ENCODE results near the gene EFCAB12.

Gene EFCAB12

DNA sequence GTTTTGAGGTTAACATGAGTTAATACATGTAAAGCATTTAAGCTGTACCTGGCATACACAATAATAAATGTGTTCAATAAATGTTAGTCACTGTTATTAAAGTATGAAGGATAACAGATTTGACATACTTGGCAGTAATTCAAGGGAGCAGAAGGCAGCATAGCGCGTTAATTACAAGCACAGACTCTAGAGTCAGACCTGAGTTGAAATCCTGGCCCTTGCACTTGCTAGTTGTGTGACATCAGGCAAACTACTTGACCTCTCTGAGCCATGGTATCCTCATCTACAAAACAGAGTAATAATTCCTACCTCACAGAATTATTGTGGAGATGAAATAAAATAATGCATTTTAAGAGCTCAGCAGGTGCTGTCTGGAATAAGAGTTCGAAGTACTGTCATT lies 17.0 kb upstream of the EFCAB12 start:
- DNase-seq (ENCODE audit: low spot score), result no peak

DNA sequence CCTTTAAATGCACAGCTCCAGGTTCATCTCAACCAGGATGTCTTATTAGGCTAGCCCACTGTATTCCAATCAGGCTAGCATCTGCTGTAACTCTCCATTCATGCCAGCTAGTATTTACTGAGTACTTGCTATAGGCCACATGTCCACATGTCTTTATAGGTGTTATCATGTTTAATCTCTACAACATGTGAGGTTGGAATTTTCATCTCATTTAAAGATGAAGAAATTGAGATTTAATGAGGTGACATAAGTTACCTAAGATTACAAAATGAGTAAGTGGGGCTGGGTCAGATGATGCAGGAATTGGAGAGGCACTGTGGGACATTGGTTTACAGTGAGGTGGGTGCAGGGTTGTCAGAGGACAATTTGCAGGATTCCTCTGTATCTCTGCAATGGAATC lies 14.5 kb upstream of the EFCAB12 start:
- DNase-seq (ENCODE audit: low spot score), result no peak

- no peak for DNase-seq (ENCODE audit: low spot score)
Observed at GRCh38 chr3:129442486-129442885, 14.1 kb upstream of the EFCAB12 start.

DNA sequence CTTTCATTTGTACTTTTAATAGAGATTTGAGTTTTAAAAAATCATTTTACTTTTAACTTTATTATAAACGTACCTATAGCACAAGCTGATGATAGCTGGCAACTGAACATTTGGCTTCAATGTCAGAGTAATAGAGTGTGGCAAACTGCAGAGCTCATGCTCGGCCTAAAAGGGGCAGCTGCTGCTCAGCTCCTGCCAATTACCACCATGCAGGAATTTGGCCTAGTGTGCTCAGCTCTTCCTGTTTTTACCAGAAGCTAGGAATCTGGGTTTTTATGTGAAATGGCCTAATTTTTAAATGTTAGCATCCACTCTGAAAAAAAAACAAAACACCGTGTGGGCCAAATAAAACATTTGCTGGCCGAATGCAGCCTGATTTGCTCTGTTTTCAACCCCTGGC lies 13.3 kb upstream of the EFCAB12 start:
- no peak for DNase-seq (ENCODE audit: low spot score)

DNA sequence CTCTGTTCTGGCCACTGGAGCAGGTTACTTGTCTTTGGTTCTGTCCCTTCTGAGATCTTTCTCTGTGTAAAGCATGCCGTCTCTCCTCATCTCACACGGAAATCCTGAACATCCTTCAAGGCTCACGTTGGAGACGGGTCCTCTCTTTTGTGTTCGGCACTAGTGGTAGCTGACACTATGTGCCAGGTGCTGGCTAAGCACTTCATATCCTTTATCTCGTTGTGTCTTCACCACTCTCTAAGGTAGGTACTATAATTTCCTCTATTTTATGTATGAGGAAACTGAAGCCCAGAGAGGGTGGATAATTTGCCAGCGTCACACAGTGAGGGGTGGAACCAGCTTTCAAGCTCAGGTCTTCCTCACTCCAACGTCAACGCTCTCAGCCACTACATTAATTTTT lies 12.8 kb upstream of the EFCAB12 start:
- no peak for DNase-seq (ENCODE audit: low spot score)

GRCh38 chr3:129440618-129441190 lies 12.3 kb upstream of the EFCAB12 start:
- no peak for DNase-seq (ENCODE audit: low spot score)

DNA sequence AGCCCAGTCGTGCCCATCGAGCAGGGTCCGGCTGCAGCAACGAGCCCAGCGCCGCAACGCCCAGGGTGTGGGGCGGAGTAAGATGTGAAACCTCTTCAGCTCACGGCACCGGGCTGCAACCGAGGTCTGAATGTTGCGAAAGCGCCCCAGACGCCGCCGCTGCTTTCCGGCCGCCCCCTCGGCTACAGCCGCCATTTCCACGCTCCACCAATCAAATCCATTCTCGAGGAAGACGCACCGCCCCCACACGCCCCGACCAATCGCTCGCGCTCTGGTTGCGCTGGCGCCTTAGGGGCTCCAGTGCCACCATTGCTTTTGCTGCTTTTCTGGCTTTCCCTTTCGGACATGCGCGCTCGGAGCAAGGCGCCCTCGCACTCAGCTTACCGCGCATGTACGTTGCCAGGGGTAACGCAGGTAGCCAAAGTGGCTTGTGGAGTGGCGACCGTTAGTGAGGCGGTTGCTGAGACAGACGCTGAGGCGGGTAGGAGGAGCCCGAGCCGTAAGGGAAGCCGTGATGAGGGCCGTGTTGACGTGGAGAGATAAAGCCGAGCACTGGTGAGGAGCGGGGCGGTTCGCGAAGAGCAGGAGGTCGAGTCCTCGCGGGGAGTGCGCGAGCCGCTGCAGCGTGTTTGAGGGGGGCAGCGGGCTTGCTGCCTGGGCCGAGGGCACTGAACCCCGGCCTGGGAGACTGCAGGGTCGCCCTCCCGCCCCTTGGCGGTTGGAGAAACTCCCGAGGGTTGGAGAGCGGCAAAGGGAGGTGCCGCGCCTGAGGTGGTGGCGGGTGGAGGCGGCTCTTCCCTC lies 11.6 kb upstream of the EFCAB12 start, which contains the start of the genes IFT122 and MBD4:
Gene IFT122 (plus strand): TSS at position 408 of the 801 bp plus-strand sequence. CDS start 107 bp downstream, at position 515.
Gene MBD4 (minus strand): TSS at position 132 of the 801 bp plus-strand sequence. CDS start 115 bp downstream, at position 17.
- peak; percentile 100 for DNase-seq (ENCODE audit: low spot score)

DNA sequence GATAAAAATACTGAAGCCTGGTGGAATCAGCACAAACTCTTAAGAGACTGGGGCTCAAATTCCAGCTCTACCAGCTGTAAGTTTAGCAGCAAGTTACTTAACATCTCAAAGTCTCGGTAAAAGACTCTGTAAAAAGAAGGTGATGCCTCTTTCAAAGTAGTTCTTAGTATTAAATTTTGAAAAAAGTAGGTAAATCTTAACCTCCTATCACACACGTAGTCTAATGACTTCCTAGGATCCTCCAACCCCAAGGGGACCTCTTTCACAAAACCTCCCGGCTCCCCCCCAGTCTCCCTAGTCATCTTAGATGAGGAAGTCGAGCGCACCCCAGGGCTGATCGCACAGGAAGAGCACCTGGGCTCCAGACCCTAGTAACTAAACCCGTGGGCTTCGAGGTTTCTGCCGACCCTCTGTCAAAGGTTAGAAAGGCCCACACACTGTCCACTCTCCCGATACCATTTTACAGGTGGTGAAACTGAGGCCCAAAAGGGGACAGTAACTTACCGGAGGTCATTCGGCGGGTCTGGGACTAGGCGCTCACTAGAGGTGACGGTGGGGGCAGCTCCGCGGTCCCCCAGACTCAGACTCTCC lies 10.9 kb upstream of the EFCAB12 start:
- DNase-seq (ENCODE audit: low spot score), result peak; percentile 33

DNA sequence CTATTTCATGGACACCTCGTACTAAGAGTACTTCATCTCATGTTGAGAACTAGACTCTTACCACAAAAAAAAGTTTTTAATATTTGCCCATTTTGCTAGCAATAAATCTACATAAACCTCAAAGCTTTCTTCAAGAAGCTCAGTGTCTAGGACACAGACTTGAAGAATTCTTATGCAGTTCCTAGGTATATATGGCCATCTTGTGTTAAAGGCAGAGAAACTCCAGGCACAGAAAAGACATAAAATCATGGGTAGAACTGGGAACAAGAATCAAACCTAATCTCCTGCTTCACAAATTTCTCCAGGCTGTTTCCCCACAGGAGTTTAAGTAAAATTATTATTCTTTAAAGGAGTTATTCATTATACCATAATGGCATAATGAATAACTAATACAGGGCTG lies 6.9 kb upstream of the EFCAB12 start:
- no peak for DNase-seq (ENCODE audit: low spot score)

GRCh38 chr3:129434140-129434539 lies 5.7 kb upstream of the EFCAB12 start:
- no peak for DNase-seq (ENCODE audit: low spot score)

- DNase-seq (ENCODE audit: low spot score), result no peak
Observed at GRCh38 chr3:129433565-129433964, 5.1 kb upstream of the EFCAB12 start.

- DNase-seq (ENCODE audit: low spot score), result no peak
Observed at GRCh38 chr3:129432671-129433070, 4.2 kb upstream of the EFCAB12 start.

DNA sequence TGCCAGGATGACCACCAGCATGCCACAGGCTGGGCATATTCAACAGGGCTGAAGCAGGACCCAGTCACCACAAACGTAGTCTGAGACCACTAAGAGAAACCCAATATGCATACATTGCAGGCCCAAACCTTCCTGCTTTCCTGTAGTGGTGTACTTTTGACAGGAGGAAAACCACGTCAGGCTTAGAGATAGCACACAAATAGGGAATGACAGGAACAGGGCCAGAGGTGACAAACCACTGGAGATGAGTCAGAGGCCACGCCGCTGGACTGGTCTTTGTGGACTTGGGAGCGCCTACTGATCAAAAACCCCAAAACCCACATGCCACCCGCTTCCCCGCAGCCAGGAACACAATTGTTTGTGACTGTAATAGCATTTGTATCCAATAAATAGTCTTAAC lies 3.6 kb upstream of the EFCAB12 start:
- no peak for DNase-seq (ENCODE audit: low spot score)

DNA sequence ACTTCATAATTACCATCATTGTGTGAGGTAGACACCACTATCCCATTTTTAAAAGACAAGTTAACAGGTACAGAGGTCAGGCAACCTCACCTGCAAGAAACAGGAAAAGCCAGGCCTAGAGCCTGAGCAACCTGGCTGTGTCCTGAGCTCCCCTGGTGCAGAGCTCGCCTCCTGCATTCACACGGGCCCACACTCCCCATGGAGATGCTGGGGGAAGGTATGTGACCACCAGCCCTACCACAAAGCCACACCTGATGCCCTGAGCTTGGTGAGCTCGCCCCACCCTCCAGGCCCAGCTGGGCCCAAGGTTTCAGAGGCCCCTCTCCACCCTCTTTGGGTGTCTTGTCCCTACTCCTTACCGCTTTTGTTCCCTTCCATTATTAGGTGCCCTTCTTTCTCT lies 1.2 kb upstream of the EFCAB12 start:
- no peak for DNase-seq (ENCODE audit: low spot score)

DNA sequence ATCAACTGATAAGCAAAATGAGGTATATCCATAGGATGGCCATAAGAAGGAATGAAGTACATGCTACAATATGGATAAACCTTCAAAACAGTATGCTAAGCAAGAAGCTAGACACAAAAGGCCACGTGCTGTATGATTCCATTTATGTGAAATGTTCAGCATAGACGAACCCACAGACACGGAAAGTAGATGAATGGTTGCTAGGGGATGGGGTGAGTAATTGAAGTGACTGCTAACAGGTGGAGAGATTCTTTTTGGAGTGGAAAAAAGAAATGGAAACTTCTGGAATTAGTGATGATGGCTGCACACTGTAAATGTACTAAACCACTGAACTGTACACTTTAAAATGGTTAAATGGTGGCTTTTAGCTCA lies 630 bp upstream of the EFCAB12 start:
- no peak for DNase-seq (ENCODE audit: low spot score)

GRCh38 chr3:129428007-129428375 lies 445 bp downstream of the EFCAB12 start:
- DNase-seq (ENCODE audit: low spot score), result peak; percentile 19

GRCh38 chr3:129425619-129426018 lies 2.8 kb downstream of the EFCAB12 start:
- DNase-seq (ENCODE audit: low spot score), result no peak

DNA sequence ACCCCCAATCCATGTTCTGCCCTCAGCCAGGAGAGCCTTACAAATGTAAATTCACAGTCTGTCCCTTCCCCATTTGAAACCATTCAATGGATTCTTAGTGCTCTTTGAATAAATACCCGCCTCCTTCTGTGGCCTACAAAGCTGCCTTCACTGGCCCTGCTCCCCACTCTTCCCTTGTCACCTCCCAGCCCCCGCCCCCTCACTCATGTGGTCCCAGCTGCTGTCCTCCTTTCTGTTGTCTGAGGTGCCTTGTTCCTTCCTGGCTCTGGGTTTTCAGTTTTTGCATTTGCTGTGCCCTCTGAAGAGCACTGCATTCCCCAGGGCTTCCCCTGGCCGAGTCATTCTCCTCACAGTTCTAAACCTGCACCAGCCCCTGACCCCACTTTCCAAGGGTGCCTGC lies 3.2 kb downstream of the EFCAB12 start:
- DNase-seq (ENCODE audit: low spot score), result no peak

DNA sequence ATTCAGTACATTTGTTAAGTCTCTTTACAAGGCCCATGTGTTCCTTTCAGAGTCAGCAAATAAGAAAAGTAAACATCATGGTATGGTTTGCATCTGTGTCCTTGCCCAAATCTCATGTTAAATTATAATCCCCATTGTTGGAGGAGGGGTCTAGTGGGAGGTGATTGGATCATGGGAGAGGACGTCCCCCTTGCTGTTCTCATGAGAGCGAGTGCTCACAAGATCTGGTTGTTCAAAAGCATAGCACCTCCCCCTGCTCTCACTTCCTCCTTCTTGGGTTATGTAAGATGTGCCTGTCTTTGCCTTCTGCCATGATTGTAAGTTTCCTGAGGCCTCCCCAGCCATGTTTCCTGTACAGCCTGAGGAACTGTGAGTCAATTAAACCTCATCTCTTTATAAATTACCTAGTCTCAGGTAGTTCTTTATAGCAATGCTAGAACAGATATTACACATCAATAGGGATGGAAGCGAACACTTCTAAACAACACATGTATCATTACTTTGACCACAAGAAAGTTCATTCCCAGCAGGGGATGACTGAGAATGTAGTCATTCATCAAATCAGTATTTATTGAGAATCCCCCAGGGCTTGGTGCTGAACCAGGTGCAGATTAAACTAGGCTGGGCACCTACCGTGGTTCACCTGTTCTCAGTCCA lies 4.1 kb downstream of the EFCAB12 start:
- no peak for DNase-seq (ENCODE audit: low spot score)

DNA sequence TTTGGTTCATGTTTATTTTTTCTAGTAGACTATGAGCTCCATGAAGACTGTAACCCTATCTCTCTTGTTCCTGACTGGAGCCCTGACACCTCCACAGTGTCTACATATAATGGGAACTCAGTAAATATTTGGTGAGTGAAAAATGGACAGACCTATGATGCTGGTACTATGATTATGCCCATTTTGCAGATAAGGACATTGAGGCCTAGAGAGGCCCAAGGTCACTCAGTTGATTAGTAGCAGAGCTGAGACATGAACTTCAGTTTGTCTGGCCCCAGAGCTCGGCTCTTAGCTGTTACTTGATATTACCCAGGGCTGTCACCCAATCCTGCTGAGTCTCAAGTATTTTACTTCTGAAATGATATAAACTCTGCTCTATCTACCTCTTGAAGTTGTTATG lies 5.5 kb downstream of the EFCAB12 start:
- no peak for DNase-seq (ENCODE audit: low spot score)

GRCh38 chr3:129421988-129422745 lies 6.3 kb downstream of the EFCAB12 start:
- no peak for DNase-seq (ENCODE audit: low spot score)

DNA sequence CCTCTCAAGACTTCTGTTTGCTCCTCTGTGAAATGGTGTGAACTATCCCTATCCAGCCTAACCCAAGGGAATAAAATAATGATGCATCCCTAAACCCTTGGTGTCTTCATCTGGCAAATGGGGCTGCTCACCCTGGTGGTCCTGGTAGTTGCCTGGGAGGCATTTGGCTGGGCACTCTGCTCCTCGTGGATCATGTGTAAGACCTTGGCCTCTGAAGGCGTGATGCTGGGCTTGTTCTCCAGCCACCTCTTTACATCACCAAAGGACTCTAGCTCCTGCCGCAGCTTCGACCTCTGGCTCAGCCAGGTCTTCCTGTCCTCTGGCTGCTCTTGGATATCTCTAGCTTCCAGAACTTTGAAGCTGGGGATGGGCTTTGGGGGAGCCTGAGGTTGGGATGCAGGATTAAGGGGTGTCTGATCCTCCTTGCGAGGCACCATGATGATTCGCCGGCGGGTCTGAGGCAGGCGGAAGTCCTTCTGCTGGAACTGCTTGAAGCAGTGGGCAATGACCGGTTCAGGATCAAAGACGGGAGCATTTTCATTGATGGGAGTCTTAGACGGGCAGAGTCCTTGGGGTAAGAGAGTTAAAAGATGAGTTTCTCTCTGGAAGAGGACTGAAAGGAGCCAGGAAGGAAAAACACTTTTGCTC lies 7.1 kb downstream of the EFCAB12 start:
- DNase-seq (ENCODE audit: low spot score), result no peak

All from iPS-NIHi11 (cell line).